CD4-positive, alpha-beta T cell treated with Interleukin-12 subunit alpha and Interleukin-12 subunit beta, for 1 hour (primary cell): ENCODE measurements around the gene ZNF492.
"Not testable (repeated sequence)": the region's sequence is repeated elsewhere in the genome, so short reads cannot be mapped to it uniquely, and the experiment has no call there.

Experiments used
- DNase-seq: peaks from one replicate; pipeline ENCODE4 v3.0.0-alpha.2; 2020

ZNF492 gene

GRCh38 chr19:22617614-22618320 is 16.4 kb upstream of the ZNF492 start:
- DNase-seq = no peak

- no peak for DNase-seq
These were observed 14.8 kb upstream of the ZNF492 start for GRCh38 chr19:22619371-22619770.

GRCh38 chr19:22619932-22620331 is 14.2 kb upstream of the ZNF492 start:
- DNase-seq = no peak

- DNase-seq = no peak
These were observed 13.7 kb upstream of the ZNF492 start for GRCh38 chr19:22620401-22620800.

GRCh38 chr19:22620912-22621311 is 13.2 kb upstream of the ZNF492 start:
- DNase-seq = no peak

GRCh38 chr19:22622020-22622419 is 12.1 kb upstream of the ZNF492 start:
- no peak for DNase-seq

GRCh38 chr19:22622901-22623840 is 11.0 kb upstream of the ZNF492 start:
- DNase-seq = no peak

- DNase-seq = no peak
These were observed 10.3 kb upstream of the ZNF492 start for GRCh38 chr19:22623841-22624221.

- no peak for DNase-seq
These were observed 8.7 kb upstream of the ZNF492 start for GRCh38 chr19:22625266-22626035.

GRCh38 chr19:22627526-22627925 is 6.6 kb upstream of the ZNF492 start:
- DNase-seq = no peak

GRCh38 chr19:22628401-22628800 is 5.7 kb upstream of the ZNF492 start:
- DNase-seq = no peak

- no peak for DNase-seq
These were observed 315 bp downstream of the ZNF492 start for GRCh38 chr19:22634450-22634827.

GRCh38 chr19:22685493-22685892 is 51.4 kb downstream of the ZNF492 start:
- DNase-seq = not testable (repeated sequence)

GRCh38 chr19:22702661-22703060 is 68.5 kb downstream of the ZNF492 start:
- not testable (repeated sequence) for DNase-seq

- not testable (repeated sequence) for DNase-seq
These were observed 69.0 kb downstream of the ZNF492 start for GRCh38 chr19:22703096-22703495.

- no peak for DNase-seq
These were observed 74.9 kb downstream of the ZNF492 start for GRCh38 chr19:22708983-22709382.
